Activated naive CD8-positive, alpha-beta T cell treated with anti-CD3 and anti-CD28 coated beads, Interleukin-2, amount 10 ng/mL, durations not matched to agents 7 days and 5 days (primary cell): ENCODE results near the gene NUP98. TPM values are rescaled to one million over a fixed set of nuclear protein-coding genes. Genes with fewer than 3 reads are reported as not detected.

Experiments
- total RNA-seq, 2 experiments: library from RNA; stranded (reverse); gene quantifications; one replicate each; pipeline ENCODE4 v1.2.3, GENCODE V29; 2021

Gene NUP98
- total RNA-seq, 2 experiments from 2014 or later = 91.4 to 96.7 TPM

Other genes starting within 250 kb of the NUP98 start
- not detected for gene ART5, start 155.6 kb downstream of the NUP98 start, total RNA-seq
- not detected for gene ART1, start 152.4 kb downstream of the NUP98 start, total RNA-seq
- 1 to 10 TPM; 2.4 to 3.2 TPM for gene CHRNA10, start 126.2 kb downstream of the NUP98 start, total RNA-seq
- 10 to 100 TPM; 21.8 to 22.7 TPM for gene PGAP2, start 11.0 kb upstream of the NUP98 start, total RNA-seq
- 100 to 1,000 TPM; 154 to 159 TPM for gene RHOG, start 43.4 kb upstream of the NUP98 start, total RNA-seq
- 100 to 1,000 TPM in 1 of 2 experiments, 10 to 100 TPM in 1; 98.8 to 101 TPM for gene STIM1, start 58.1 kb upstream of the NUP98 start, total RNA-seq